Measurements from ENCODE around the gene TLE2.

DNA sequence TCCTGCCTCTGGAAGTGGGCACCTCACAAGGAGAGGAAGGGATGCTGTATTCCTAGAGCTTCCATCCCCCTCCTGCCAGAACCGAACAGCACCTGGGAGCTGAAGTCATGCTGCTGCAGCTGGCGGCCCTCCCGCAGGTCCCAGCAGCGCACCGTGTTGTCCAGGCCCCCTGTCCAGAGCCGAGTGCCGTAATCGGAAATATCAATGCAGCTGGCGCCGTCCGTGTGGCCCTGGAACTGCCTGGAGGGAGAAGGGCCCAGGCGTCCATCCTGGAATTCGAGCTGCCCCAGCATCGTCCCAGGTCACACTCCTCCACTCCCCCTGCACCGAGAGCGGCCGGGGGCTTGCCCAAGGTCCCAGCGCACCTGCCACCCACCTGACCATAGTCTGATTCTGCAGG is 23.7 kb downstream of the TLE2 start:
- TF ChIP-seq EZH2 (IDR thresholded peaks at IDR 0.05; ENCODE audit: borderline replicate concordance), result no peak
- TF ChIP-seq, protein P1, sequence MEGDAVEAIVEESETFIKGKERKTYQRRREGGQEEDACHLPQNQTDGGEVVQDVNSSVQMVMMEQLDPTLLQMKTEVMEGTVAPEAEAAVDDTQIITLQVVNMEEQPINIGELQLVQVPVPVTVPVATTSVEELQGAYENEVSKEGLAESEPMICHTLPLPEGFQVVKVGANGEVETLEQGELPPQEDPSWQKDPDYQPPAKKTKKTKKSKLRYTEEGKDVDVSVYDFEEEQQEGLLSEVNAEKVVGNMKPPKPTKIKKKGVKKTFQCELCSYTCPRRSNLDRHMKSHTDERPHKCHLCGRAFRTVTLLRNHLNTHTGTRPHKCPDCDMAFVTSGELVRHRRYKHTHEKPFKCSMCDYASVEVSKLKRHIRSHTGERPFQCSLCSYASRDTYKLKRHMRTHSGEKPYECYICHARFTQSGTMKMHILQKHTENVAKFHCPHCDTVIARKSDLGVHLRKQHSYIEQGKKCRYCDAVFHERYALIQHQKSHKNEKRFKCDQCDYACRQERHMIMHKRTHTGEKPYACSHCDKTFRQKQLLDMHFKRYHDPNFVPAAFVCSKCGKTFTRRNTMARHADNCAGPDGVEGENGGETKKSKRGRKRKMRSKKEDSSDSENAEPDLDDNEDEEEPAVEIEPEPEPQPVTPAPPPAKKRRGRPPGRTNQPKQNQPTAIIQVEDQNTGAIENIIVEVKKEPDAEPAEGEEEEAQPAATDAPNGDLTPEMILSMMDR (IDR thresholded peaks at IDR 0.05; ENCODE audit: poor library complexity), result no peak
- TF ChIP-seq EZH2phosphoT487 (IDR thresholded peaks at IDR 0.05; ENCODE audit: low read depth, severe bottlenecking, unreplicated experiment), result no peak
